ENCODE data around the gene WDCP.
"Not testable (repeated sequence)": the region's sequence is repeated elsewhere in the genome, so short reads cannot be mapped to it uniquely, and the experiment has no call there.

WDCP gene

DNA sequence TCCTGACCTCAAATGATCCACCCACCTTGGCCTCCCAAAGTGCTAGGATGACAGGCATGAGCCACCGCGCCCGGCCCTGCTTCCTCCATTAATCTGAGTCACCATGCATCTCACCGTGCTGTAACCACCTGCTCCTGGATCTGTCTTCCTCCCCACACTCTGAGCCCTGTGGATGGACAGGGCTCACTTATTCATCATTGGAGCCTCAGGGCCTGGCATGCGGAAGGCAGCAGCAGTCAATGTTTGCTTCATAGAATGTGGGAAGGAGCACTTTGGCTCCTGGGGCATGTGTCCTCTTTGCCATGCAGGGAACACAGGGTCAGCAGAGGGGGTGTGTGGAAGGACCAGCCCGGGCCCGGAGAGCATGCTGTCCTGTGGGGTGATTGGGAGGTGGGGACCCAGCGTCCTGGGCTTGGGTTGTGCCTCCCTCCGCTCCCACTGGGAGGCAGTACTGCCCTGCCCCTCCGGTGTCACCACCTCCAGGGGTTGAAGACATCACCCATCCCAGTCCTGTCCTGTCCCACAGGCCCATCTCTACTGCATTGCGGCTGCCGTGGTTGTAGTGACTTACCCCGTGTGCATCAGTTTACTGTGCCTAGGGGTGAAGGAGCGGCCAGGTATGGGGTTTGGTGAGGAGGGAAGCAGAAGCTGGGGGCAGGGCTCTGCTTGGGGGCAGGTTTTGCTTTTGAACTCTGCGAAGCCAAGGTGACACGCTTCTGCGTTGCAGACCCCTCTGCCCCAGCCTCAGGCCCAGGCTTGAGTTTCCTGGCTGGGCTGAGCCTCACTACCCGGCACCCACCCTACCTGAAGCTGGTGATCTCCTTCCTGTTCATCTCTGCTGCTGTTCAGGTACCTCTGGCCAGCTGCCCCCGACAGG, 25.8 kb downstream of the WDCP start:
- no peak for FAIRE-seq

DNA sequence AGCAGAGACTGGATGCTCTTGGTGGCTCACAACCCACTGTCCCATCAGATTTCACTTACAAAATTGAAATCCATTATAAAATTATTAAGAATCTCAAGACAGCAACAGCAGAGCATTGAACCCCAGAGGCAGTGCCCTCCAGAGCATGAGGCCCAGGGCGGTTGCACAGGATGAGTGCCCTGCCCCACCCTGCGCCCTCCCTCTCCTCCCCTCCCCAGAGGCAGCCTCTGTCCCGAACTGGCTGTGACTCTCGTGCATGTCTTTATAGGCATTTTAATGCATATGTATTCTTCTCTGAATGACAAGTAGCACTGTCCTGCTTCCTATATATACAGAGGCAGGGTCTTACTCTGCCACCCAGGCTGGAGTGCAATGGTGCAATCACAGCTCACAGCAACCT, 26.9 kb downstream of the WDCP start:
- FAIRE-seq: no peak

- no peak for FAIRE-seq
These were observed 27.5 kb downstream of the WDCP start for GRCh38 chr2:24019729-24020128.

DNA sequence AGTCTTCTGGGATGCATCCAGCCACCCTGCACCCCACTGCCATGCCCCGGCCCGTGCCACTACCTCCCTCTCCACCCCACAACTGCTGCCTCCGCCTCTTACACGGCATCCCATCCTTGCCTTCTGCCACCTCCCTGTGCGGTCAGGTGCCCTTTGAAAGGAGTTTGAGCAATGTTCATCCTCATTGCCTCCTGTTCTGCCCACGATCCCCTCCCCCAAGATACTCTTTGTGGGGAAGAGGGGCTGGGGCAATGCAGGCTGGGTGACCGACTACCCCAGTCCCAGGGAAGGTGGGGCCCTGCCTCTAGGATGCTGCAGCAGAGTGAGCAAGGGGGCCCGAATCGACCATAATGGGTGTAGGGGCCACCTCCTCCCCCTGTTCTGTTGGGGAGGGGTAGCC, 28.9 kb downstream of the WDCP start:
- FAIRE-seq: no peak

DNA sequence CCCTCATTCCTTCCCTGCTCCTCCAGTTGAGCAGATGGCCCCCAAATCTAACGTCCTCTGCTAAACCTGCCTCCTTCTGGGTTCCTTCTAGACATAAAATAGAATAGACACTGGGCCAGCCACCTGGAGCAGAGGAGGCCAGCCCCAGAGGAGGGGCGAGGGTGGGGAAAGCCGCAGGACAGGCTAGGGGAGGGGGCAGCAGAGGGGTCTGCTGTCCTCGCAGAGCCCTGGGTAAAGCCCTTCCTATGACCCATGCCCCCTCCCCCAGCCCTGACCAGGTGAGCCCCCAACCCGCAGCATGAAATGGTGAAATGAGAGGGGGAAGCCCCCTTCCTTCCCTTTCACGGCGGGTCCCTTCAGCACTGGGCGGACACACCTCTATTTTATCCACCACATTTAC, 29.5 kb downstream of the WDCP start:
- FAIRE-seq: no peak

GRCh38 chr2:24016853-24017703, 30.1 kb downstream of the WDCP start:
- no peak for FAIRE-seq

DNA sequence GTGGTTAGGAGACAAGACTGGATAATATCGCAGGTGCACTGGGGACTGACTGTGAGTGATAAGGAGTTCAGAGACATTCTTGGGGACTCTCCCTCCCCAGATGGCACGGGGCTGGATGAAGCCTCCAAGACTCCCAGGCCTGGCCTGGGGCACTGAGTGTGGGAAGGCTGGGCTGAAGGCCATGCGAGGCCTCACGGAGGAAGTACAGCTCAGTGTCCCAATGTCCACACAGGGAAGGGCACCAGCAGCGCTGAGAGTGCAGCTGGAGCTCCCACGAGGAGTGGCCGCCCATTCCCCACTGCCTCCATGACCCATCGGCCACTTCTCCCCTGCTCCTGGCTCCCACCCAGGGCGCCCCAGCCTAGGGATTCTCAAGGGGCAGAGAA, 30.8 kb downstream of the WDCP start:
- FAIRE-seq: no peak

- FAIRE-seq: no peak
These were observed 31.4 kb downstream of the WDCP start for GRCh38 chr2:24015562-24016375.

GRCh38 chr2:24014902-24015301, 32.3 kb downstream of the WDCP start:
- not testable (repeated sequence) for FAIRE-seq

GRCh38 chr2:24012521-24013188, 34.5 kb downstream of the WDCP start:
- no peak for FAIRE-seq

- FAIRE-seq: no peak
These were observed 35.7 kb downstream of the WDCP start for GRCh38 chr2:24011250-24012104.

GRCh38 chr2:24010477-24011249, 36.5 kb downstream of the WDCP start:
- FAIRE-seq: no peak

GRCh38 chr2:24009680-24010476, 37.3 kb downstream of the WDCP start, which contains the start of gene MFSD2B:
TSS of gene MFSD2B (plus strand) at chr2:24010085. CDS start at chr2:24010097, 12 bp downstream.
- FAIRE-seq: no peak

DNA sequence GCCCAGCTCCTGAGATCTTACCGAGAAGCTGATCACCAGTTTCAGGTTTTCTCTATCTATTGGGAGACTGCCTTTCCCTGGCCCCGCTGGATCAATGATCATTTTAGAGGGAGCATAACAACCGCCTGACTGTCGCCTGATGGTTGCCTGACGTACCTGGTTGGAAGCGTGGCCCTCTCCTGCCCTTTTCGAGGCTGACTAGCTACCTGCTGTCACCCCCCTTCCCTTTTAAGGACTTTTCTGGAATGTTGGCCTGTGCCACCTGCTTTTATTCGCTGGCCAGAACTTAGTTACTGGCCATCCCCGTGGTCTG, 37.9 kb downstream of the WDCP start:
- FAIRE-seq: no peak

DNA sequence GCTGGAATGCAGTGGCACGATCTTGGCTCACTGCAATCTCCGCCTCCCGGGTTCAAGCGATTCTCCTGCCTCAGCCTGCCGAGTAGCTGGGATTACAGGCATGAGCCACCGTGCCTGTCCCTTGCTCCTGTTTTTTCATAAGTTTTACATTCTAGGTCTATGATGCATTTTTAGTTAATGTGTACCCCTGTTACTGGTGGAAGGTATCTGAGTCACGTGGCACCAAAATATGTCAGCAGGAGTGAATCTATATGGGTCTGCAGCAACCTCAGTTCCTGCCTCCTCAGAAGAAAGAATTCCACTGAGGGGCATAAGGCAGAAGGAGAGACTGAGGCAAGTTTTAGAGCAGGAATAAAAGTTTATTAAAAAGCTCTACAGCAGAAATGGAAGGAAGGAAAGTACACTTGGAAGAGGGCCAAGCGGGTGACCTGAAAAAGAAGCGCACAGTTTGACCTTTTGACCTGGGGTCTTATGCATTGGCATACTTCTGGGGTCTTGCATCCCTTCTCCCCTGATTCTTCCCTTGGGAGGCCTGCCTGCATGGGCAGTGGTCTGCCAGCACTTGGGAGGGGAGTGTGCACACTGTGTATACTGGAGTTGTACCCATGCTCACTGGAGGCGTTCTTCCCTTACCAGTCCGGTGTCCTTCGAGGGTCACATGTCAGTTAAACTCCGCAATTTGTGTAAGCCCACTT, 38.4 kb downstream of the WDCP start:
- FAIRE-seq: no peak

DNA sequence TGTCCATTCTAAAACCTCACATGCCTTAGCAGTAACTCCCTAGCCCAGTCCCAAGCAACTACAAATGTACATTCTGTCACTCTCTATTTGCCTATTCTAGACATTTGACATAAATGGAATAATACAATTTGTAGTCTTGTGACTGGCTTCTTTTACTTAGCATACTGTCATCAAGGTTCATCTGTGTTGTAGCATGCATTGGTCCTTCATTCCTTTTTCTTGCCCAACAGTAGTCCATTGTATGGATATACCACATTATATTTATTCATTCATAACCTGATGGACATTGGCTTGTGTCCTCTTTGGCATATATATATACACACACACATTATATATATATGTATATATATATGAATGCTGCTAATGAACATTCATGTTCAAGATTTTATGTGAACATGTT, 39.5 kb downstream of the WDCP start:
- FAIRE-seq: no peak

GRCh38 chr2:23994567-23994966, 52.6 kb downstream of the WDCP start:
- FAIRE-seq: no peak

- FAIRE-seq: no peak
These were observed 53.4 kb downstream of the WDCP start for GRCh38 chr2:23993736-23994269.

- FAIRE-seq: no peak
These were observed 54.3 kb downstream of the WDCP start for GRCh38 chr2:23992931-23993330.
